Globus pallidus (tissue), 1 donor: ENCODE data around the gene GRIK3.
"Not testable (repeated sequence)": the region's sequence is repeated elsewhere in the genome, so short reads cannot be mapped to it uniquely, and the experiment has no call there.

Source experiments
- DNase-seq: peaks from one replicate; pipeline ENCODE4 v3.0.0-alpha.2; 2015; ENCODE audit warnings: low spot score

Gene GRIK3

GRCh38 chr1:36783475-36783874, 250.8 kb downstream of the GRIK3 start:
- no peak for DNase-seq

GRCh38 chr1:36782785-36783184, 251.5 kb downstream of the GRIK3 start:
- DNase-seq, result no peak

GRCh38 chr1:36782085-36782484, 252.2 kb downstream of the GRIK3 start:
- no peak for DNase-seq

- no peak for DNase-seq
These were observed 253.2 kb downstream of the GRIK3 start for GRCh38 chr1:36781098-36781497.

GRCh38 chr1:36778740-36779139, 255.6 kb downstream of the GRIK3 start:
- DNase-seq, result no peak

GRCh38 chr1:36776948-36777831, 257.1 kb downstream of the GRIK3 start:
- DNase-seq, result no peak

GRCh38 chr1:36776256-36776655, 258.1 kb downstream of the GRIK3 start:
- DNase-seq, result no peak

GRCh38 chr1:36775716-36776115, 258.6 kb downstream of the GRIK3 start:
- DNase-seq, result no peak

- no peak for DNase-seq
These were observed 260.3 kb downstream of the GRIK3 start for GRCh38 chr1:36773827-36774541.

GRCh38 chr1:36772647-36773495, 261.4 kb downstream of the GRIK3 start:
- DNase-seq, result no peak

- no peak for DNase-seq
These were observed 262.5 kb downstream of the GRIK3 start for GRCh38 chr1:36771660-36772284.

- DNase-seq, result no peak
These were observed 263.1 kb downstream of the GRIK3 start for GRCh38 chr1:36771240-36771639.

- DNase-seq, result no peak
These were observed 264.2 kb downstream of the GRIK3 start for GRCh38 chr1:36769886-36770830.

- no peak for DNase-seq
These were observed 265.7 kb downstream of the GRIK3 start for GRCh38 chr1:36768486-36769178.

- DNase-seq, result not testable (repeated sequence)
These were observed 266.9 kb downstream of the GRIK3 start for GRCh38 chr1:36767429-36767828.

GRCh38 chr1:36766481-36766880, 267.8 kb downstream of the GRIK3 start:
- DNase-seq, result no peak

GRCh38 chr1:36765785-36766300, 268.5 kb downstream of the GRIK3 start:
- DNase-seq, result no peak

GRCh38 chr1:36764798-36765197, 269.5 kb downstream of the GRIK3 start:
- no peak for DNase-seq

GRCh38 chr1:36763771-36764170, 270.5 kb downstream of the GRIK3 start:
- no peak for DNase-seq

- DNase-seq, result no peak
These were observed 272.1 kb downstream of the GRIK3 start for GRCh38 chr1:36762174-36762573.
